HG03066 (cell line): ENCODE data around the gene PIK3R3.

Source experiments
- ATAC-seq: cut with Tn5 transposase; IDR thresholded peaks from one replicate; pipeline ENCODE4 v1.9.1; 2021; ENCODE audit warnings: low read depth; ENCODE audit not compliant: unreplicated experiment

The PIK3R3 gene

DNA sequence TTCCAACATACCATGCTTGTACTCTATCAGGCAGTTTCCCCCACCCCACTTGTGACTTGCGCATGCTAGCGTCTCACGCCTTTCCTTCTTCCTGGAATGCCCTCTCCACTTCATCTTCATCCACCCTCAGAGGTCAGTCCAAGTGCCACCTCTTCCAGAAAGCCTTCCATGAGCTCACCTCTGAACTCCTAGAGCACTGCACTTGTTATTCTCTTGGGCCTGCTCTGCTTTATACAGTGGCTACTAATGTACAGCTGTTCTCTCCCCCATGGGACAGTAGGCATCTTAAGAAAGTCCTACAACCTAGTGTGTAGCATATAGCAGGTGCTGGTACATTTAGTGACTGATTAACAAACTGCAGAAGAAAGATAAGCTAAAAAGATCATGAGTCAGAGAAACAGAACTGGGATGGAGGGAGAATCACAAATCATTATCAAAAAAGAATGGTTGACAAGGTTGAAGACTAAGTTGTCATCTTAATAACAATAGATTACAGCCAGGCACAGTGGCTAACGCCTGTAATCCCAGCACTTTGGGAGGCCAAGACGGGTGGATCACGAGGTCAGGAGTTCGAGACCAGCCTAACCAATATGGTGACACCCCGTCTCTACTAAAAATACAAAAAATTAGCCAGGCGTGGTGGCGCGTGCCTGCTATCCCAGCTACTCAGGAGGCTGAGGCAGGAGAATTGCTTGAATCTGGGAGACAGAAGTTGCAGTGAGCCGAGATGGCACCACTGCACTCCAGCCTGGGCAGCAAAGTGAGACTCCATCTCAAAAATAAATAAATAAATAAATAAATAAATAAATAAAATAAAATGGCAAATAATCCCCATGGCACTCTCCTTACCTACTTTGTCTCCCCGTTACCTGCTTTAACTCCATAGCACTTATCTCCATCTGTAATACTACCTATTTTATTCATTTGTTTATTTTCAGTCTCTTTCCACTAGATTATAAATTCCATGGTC is 26.2 kb upstream of the PIK3R3 start:
- no peak for ATAC-seq

DNA sequence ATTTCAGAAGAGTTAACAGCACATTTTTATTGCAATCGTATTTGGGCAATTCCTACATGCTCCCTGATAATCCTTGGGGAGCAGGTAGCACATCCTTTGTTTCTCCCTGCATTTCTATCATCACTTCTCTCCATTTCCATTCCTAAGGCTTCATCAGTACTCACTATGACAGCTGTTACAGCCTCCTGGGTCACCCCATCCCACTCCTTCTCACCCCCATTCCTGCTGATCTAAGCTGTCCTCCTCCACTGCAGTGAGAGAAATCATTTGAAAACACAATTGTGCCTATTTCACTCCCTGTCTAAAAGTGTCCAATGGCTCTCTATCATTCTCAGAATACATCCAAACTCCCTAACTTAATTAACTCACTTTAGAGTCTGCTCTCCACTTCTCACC is 25.5 kb upstream of the PIK3R3 start:
- no peak for ATAC-seq

DNA sequence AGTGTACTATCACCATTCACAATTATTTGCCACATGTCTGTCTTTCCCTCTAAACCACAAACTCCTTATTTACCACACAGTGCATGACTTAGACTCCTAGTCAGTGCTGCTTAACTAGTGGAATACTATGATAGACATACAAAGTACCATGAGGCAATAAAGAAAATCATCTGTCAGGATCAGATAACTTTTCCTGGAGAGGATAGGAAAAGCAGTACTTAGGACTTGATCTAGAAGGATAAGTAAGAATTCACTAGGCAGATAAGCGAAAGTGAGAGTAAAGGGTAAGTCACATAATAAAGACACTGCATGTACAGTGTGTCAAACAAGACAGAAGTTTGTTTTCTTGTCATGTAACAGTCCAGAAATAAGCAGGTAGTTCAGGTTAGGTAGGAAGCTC is 21.3 kb upstream of the PIK3R3 start:
- ATAC-seq, result no peak

DNA sequence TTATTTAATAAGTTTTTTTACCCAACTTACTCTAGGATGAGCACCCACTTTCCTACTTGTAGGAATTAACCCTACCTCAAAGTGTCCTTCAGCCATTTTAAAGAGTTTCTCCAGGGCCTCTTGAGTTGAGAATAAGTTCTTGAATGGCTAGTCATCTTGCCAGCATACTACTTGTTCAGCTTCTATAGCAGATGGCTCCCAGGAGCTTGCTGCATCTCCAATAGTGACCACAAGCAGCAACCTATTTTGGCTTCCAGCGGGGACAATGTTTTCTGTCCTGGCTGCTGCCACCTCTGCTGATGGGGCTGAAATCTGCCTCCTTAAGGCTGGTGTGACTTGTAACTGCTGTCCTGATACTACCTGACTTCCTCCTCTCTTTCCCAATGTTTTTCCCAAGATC is 20.8 kb upstream of the PIK3R3 start:
- no peak for ATAC-seq

DNA sequence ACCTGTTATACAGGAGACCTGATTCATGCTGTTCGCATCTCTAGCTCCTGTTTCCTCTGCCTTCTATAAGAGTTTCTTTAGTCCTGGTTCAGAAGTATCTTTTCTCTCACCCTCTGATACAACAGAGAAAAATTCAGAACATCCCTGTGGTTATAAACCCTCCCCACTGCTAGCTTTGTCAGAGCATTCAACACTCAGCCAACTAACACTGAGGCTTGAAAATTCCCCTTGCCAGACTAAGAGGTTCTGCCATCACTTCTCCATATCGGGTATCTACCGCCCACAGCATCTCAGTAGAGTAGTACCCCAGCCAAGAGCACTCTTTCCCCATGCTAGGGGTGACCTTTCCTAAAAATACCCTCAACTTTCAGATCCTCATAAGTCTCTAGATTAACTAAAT is 19.6 kb upstream of the PIK3R3 start:
- no peak for ATAC-seq

DNA sequence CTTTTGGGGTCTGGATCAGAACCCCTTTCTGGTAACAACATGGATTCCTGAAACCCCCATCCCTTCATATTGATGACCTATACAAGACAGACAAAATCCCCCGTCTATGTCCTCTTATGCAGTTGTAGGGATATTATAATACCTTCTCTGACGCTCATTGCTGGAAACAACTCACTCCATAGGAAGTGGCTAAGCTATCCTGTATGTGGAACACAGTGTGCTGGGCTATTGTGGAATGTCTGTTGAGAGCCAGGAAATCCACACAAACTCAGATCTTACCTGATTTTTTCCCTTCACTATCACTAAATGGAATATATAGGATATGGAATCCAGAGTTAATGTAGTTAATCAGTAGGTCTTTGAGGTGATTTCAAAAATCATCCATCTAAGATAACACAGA is 17.7 kb upstream of the PIK3R3 start:
- ATAC-seq, result no peak

DNA sequence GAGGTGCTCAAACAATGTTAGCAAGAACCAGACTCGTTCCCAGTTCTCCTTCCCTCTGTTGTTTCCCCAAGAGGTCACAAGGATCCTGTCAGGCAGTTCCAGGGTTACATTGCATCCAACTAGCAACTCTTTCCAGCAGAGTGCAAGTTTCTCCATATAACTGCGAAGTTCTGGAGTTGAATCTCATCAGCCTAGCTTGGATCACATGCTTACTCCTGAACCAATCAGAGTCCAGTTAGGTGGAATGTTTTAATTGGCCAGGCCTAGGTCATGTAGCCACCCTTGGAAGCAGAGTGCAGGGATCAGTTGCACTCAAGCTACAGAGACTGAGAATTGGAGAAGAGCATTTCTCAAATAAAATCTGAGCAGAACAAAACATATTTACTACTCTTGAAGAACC is 15.9 kb upstream of the PIK3R3 start:
- ATAC-seq, result no peak

DNA sequence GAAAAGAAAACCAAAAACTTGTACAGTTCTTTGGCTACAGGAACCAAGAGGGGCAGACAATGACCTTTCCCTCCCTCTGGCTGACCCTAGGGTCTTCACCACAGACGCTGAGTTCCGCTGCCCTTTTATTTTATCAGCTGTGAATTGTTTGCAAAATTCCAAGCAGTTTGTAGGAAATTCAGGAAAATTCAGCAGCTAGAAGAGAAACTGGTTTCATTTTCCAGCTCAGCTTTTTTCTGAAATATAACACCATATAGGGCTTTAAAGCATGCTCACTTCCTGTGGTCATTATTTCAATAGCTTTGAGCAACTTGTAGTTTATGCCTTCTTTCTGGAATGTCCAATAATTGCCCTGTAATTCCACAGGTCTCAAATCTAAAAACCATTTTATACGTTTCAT is 5.5 kb upstream of the PIK3R3 start:
- ATAC-seq, result no peak

DNA sequence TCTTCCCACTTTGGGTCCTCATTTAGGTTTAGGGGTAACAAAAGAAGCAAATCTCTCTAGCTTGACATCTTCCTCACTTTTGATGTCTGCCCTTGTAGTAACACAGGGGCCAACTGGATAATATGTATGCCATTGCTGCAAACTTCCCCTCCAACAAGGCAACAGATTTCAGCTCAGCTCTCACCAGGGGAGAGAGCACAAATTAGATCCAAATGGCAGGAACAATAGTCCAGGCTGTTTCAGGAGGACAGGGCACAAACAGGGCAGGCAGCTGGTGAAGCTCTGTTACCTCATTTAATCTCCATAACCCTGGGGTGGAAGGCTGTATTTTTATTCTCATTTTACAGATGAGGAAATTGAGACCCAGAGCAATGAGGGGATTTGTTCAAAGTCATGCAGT is 4.3 kb upstream of the PIK3R3 start:
- no peak for ATAC-seq

DNA sequence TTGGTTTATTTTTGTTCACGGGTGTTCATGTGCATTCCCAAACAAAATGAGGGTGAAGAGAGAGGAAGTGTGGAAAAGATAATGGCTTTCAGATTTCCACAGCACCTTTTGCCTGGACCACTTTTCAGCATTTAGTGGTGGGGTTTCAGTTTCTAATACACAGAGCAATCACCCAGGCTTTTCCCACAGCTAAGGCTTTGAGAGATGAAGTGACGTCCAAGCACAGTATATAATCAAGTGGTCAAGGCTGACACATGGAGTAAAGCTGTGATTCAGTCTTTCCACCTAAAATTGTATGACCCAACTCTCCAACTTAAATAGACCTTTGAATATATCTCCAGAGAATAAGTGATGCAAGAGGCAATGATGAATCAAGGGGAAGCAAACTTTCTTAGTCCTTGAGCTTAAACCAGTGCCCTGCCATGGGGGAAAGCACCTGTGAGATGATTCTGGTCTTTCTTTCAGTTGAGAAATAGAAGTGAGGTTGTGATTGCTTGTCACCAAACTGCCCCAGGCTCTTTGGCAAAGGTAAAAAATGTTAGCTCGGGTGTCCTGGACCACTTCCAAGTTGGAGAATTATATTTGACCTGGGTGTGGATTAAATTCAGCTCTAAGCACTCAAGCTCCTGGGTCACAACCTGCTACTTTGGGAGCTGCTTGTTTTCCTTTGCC is 2.4 kb upstream of the PIK3R3 start:
- no peak for ATAC-seq

DNA sequence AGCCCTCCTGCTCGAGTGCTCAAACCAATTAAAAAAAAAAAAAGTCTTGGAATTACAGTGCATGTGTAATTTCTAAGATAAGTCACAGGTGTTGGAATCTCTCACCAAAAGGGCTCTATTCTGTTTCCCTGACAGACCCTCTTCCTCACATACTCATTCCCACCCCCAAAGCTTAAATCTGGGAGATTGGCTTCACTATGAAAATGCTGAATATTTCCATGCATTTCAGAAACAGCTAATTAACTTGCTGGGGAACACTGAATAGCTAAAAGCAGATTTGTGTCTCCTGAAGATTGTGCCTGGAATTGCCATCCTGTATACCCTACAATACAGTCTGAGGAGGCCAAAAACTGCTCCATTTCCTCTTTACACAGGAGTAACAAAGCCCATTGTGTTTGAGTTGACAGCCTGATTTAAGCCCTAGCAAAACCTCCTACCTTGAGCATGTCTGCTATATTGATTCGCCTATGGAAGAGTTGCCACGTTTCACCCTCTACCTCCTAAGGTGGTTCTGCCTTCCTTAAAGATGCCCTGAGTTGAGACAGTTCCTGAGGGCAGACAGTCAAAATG is 1.4 kb upstream of the PIK3R3 start:
- no peak for ATAC-seq

DNA sequence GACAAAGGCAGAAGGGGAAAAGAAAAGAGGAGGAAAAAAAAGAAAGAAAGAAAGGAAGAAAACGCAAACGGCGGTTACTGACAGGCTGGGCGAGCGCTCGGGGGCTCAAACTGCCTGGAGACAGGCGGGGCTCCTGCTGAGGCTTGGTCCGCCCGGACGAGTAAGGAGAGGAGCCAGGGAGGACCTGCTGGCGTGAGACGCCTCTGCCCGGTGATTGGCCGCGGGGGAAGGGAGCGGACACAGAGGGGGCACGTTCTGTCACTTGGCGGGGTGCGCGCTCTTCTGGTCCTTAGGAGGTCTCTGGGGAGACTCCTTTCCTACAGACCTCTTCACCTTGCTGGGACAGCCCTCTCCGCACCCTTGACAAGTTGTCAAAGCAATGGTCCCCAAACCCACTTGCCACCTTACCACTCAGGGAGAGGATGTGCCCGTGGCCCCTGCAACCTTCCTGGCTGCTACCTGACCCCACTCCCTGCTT is 791 bp upstream of the PIK3R3 start:
- peak; percentile 57 for ATAC-seq

DNA sequence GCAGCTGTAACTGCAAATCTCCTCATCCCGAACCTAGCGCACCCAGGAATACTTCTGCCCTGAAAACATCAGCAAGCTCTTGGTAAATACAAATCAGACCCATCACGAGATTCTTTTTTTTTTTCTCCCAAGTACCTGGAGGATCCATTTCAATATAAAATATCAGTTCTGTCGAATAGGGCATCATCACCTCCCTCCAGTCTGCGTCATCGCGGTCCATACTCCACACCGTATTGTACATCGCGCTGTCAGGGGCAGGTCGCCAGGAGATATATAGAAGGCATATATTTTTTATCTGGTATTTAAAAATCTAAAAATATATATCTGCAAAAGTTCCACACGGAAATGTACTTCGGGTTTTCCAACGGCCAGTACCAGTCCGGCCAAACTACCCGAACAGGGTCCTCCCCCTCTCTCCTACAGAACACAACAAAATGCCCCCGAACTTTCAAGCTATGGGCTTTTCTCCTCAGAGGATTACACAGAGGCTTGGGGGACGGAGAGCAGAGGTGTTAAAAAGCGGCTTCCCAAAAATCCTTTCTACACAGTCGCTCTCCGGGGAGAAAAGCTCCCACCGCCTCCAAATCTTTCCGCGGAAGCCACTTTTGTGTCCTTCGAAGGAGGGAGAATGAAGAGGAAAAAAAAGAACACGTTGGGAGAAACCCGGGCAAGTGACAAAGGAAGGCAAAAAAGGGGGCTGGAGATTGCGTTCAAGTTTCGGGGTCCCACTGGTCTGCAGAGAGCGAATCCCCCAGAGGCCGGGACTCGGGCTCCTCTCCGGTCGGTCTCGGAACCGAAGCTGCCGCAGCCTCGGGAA is 509 bp downstream of the PIK3R3 start:
- ATAC-seq, result no peak

DNA sequence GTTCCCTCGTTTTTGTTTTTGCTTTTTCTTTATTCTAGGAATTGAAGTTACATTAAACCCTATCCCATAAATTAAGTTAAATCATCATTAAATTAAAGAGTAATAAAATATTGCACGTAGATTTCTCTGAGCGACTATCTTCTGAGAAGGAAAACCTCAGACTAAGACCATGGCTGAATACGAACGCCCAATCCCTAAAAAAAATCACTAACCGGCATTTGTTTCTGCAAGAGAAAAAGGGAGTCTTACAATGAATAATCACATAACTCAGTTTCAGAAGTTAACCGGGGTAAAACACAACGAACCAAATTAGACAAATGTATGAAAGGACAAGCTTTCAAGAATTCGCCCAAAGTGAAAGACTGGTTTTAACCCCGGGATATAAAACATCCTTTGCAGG is 1.3 kb downstream of the PIK3R3 start:
- ATAC-seq, result no peak

DNA sequence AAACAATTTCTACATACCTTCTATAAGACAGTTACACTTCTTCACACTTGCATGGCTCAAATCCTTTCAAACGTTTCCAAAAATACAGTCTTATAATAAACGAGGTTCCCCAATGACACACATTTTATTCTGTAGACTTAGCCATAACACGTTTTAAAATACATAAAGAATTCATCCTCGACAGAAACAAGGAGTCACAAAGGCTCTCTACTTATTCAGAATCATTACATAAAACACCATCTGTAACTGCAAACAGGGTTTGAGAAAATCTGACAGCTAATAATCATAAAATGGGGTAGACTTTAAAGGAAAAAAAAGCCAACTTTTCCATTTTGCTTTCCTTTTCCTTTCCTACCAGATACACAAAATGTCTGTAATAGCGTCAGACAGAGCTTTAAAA is 1.8 kb downstream of the PIK3R3 start:
- no peak for ATAC-seq

DNA sequence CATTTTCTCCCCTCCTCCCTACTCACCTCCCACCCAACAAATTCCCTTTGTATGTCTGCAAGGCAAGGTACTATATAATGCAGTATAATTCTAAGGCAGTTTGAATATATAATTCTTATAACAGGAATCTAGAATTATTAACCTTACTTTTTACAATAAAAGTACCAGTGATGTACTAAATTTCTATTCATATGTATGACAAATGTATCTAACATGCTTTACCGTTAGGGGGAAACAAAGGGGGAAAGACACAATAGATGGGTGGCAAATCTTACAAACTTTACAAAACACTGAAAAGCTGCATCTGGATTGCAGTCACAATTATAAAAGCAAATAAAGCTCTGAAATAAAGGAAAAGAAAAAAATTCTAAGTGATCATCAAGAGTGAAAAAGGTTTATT is 2.3 kb downstream of the PIK3R3 start:
- no peak for ATAC-seq

DNA sequence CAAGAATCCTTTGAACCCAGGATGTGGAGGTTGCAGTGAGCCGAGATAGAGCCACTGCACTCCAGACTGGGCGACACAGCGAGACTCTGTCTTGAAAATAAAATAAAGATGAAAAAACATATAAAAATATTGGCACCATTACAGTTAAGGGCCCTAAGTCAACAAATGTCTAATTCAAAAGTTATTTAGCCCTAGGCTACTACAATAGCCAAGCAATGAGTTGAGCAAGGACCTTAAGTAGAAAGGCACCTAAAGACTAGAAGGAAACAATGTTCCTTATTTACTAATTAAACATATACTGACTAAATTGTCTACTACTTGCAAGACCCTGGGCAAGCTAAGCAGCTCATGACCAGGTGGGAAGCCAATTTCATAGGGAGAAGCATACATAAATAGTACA is 4.1 kb downstream of the PIK3R3 start:
- no peak for ATAC-seq

DNA sequence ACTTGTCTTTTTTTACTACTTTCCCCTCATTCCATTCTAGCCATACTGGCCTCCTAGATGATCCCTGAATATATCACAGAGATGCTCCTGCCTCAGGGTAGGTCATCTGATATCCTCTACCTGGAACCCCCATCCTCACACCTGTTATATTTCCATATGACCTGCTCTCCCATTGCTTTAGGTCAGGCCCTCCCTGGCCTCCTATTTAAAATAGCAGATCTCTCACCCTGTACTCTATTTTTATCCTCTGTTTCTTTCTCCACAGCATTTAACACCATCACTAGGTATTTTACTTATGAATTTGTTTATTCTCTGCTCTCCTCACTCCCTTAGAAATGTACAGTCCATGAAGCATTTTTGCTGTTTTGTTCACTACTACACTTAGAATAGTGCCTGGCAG is 13.6 kb downstream of the PIK3R3 start:
- ATAC-seq, result no peak

DNA sequence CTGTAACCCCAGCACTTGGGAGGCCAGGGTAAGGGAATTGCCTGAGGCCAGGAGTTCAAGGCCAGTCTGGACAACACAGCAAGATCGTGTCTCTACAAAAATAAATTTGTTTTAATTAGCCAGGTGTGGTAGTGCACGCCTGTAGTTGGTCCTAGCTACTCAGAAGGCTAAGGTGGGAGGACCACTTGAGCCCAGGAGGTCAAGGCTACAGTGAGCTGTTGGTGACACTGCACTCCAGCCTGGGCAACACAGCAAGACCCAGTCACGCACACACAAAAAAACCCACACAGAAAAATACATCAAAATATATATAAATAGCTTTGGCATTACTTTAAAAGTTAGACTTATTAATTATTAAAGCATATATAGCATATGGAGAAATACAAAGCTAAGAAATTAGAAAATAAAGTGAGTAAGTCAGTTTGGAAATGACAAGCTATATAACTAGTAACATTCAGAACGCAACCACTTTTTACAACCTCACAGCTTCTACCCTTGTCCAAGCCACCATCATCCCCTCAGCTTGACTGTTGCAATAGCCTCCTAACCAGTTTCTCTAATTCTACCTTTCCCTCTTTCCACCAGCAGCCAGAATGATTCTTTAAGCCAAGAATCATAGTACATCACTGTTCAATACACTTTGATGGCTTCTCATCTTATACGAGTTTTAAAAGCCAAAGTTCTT is 14.5 kb downstream of the PIK3R3 start:
- no peak for ATAC-seq

DNA sequence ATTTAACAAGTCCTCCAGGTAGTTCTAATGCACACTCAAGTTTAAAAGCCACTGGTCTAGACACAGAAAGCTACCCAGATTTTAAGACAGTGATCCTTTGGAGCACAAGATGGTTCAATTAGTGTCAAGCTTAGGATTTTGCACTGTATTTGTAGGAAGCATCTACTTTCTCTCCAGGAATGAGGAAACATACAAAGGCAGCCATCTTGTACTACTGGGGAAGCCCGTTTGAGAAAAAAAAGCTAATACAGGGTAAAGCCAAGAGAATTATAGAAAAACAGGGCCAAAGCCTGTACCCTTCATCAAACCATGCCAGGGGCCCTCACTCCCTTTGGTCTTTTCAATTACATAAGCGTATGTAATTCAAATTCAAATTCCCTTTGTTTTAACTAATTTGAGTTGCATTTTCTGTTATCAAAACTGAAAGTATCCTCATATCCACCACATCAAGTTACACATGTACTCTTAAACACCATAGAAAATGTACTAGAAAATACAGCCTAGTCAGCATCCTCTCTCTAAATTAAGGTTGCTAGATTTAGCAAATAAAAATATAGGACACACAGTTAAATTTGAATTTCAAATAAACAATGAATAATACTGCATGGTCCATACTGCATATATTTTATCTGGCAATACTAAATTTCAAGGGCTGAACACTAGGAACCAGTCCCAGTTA is 17.4 kb downstream of the PIK3R3 start:
- ATAC-seq, result no peak
